CD4-positive, alpha-beta T cell treated with Interleukin-21 for 1 hour (primary cell): Measurements from ENCODE around the gene GINM1.

ENCODE experiments used
- DNase-seq: peaks from one replicate; pipeline ENCODE4 v3.0.0-alpha.2; 2020

GINM1 gene

GRCh38 chr6:149600508-149600907 is 34.3 kb downstream of the GINM1 start:
- DNase-seq: no peak

- no peak for DNase-seq
These were observed 42.3 kb downstream of the GINM1 start for GRCh38 chr6:149608381-149608982.

- DNase-seq: no peak
These were observed 48.2 kb downstream of the GINM1 start for GRCh38 chr6:149614337-149614736.

GRCh38 chr6:149615805-149616204 is 49.6 kb downstream of the GINM1 start:
- DNase-seq: no peak

GRCh38 chr6:149627672-149628071 is 61.5 kb downstream of the GINM1 start:
- DNase-seq: no peak

GRCh38 chr6:149628875-149629510 is 62.8 kb downstream of the GINM1 start:
- DNase-seq: no peak

GRCh38 chr6:149634315-149634714 is 68.1 kb downstream of the GINM1 start:
- no peak for DNase-seq

- DNase-seq: no peak
These were observed 69.9 kb downstream of the GINM1 start for GRCh38 chr6:149636124-149636523.
